SH-SY5Y (cell line): ENCODE measurements around the gene VPS16.

ENCODE experiments used
- GATA2 ChIP-seq: IDR thresholded peaks from 2 replicates; pipeline ENCODE4 v1.6.1; 2011; ENCODE audit warnings: mild to moderate bottlenecking, low read depth, low read length
- GATA3 ChIP-seq: IDR thresholded peaks from 2 replicates; pipeline ENCODE4 v1.6.1; 2011; ENCODE audit warnings: low read depth, mild to moderate bottlenecking, low read length, moderate library complexity

DNA sequence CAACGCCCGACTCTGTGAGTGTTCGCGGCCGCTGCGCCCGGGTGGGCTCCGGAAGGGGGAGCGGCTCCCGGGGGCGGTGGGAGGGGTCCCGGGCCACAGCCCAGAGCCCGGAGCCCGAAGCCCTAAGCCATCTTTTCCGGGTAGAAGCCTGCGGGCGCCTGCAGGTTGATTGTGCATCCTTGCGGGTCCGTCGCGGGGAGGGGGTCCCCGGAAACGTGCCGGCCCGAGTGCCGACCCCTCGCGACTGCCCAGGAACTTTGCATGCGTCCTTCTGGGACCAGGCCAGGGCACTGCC is 33.1 kb downstream of the VPS16 start:
- no peak for TF ChIP-seq GATA3
- TF ChIP-seq GATA2 = no peak
